Activated CD8-positive, alpha-beta T cell treated with anti-CD3 and anti-CD28 coated beads for 36 hours (primary cell): ENCODE results near the gene ATIC. TPM values are rescaled to one million over a fixed set of nuclear protein-coding genes. Genes with fewer than 3 reads are reported as not detected.

Experiments used
- ATAC-seq: fragments of 200-7000 bp; cut with Tn5 transposase; one replicate; pipeline ENCODE4 v1.10.0; 2021; ENCODE audit warnings: mild to moderate bottlenecking, moderate library complexity
- CTCF ChIA-PET: fragments of 350-600 bp; sonication (Branson Sonifier 250); formaldehyde crosslinking; loops from one replicate; lab custom pipeline; 2021; ENCODE audit warnings: antibody characterized with exemption; lab: Charles Lee
- POLR2A ChIA-PET: fragments of 350-600 bp; sonication (Branson Sonifier 250); formaldehyde crosslinking; loops from one replicate; lab custom pipeline; 2021; ENCODE audit warnings: antibody characterized with exemption; lab: Charles Lee
- DNase-seq: peaks from one replicate; pipeline ENCODE4 v3.0.0-alpha.2; 2020
- H3K27ac Mint-ChIP-seq: one replicate; pipeline ENCODE4 v1.8.0; 2021; ENCODE audit warnings: mild to moderate bottlenecking, mixed read lengths
- H3K27me3 Mint-ChIP-seq: one replicate; pipeline ENCODE4 v1.8.0; 2021; ENCODE audit warnings: mixed read lengths
- H3K36me3 Mint-ChIP-seq: one replicate; pipeline ENCODE4 v1.8.0; 2021; ENCODE audit warnings: low read depth, mixed read lengths
- H3K4me1 Mint-ChIP-seq: one replicate; pipeline ENCODE4 v1.8.0; 2021; ENCODE audit warnings: low read depth, mixed read lengths
- H3K4me3 Mint-ChIP-seq: one replicate; pipeline ENCODE4 v1.8.0; 2021; ENCODE audit warnings: mild to moderate bottlenecking, moderate library complexity, mixed read lengths
- H3K9me3 Mint-ChIP-seq: one replicate; pipeline ENCODE4 v1.8.0; 2021; ENCODE audit warnings: mixed read lengths
- intact Hi-C: fragments of 100-400 bp; cut with micrococcal nuclease; formaldehyde crosslinking; loops from one replicate; pipeline ENCODE4 v1.10.0; 2022
- total RNA-seq, 2 experiments: library from RNA; stranded (reverse); gene quantifications; one replicate each; pipeline ENCODE4 v1.2.3, GENCODE V29; 2021
- TF ChIP-seq, protein P1 (sequence below): fragments of 200-600 bp; IDR thresholded peaks from one replicate; pipeline ENCODE4 v1.8.0; 2022; ENCODE audit warnings: antibody characterized with exemption, mild to moderate bottlenecking

Gene ATIC
- total RNA-seq, 2 experiments from 2014 or later, result 309 to 319 TPM

- peaks cover 21% of the 10 kb centered on the region for H3K36me3 Mint-ChIP-seq
- no peaks in the 10 kb centered on the region for H3K4me1 Mint-ChIP-seq
- CTCF ChIA-PET, result interaction anchor here (1.5 kb wide), 1 partner anchor 558 kb away, joined by 5 read pairs; no protein-coding TSS in a partner anchor
- POLR2A ChIA-PET, result no interaction called here
- ATAC-seq, result no peak
- H3K27me3 Mint-ChIP-seq, result no peaks in the 10 kb centered on the region
- no peak overlapping the region for H3K27ac Mint-ChIP-seq
- no peaks in the 10 kb centered on the region for H3K9me3 Mint-ChIP-seq
- DNase-seq, result no peak
- H3K4me3 Mint-ChIP-seq, result no peak overlapping the region
- TF ChIP-seq, protein P1, sequence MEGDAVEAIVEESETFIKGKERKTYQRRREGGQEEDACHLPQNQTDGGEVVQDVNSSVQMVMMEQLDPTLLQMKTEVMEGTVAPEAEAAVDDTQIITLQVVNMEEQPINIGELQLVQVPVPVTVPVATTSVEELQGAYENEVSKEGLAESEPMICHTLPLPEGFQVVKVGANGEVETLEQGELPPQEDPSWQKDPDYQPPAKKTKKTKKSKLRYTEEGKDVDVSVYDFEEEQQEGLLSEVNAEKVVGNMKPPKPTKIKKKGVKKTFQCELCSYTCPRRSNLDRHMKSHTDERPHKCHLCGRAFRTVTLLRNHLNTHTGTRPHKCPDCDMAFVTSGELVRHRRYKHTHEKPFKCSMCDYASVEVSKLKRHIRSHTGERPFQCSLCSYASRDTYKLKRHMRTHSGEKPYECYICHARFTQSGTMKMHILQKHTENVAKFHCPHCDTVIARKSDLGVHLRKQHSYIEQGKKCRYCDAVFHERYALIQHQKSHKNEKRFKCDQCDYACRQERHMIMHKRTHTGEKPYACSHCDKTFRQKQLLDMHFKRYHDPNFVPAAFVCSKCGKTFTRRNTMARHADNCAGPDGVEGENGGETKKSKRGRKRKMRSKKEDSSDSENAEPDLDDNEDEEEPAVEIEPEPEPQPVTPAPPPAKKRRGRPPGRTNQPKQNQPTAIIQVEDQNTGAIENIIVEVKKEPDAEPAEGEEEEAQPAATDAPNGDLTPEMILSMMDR, result no peak
- intact Hi-C loops, result no loop called here
Measured at GRCh38 chr2:215372968-215373649, 61.2 kb downstream of the ATIC start.

GRCh38 chr2:215374002-215374401, 62.1 kb downstream of the ATIC start:
- H3K27ac Mint-ChIP-seq, result no peak overlapping the region
- H3K9me3 Mint-ChIP-seq, result no peaks in the 10 kb centered on the region
- intact Hi-C loops, result no loop called here
- ChIA-PET POLR2A (no interaction called here), CTCF (no interaction called here)
- no peak overlapping the region for H3K4me3 Mint-ChIP-seq
- H3K4me1 Mint-ChIP-seq, result no peaks in the 10 kb centered on the region
- no peak for ATAC-seq
- H3K27me3 Mint-ChIP-seq, result no peaks in the 10 kb centered on the region
- TF ChIP-seq, protein P1, result no peak
- H3K36me3 Mint-ChIP-seq, result peaks cover 21% of the 10 kb centered on the region
- DNase-seq, result no peak

GRCh38 chr2:215374642-215375466, 63.0 kb downstream of the ATIC start:
- Mint-ChIP-seq H3K27ac (no peak overlapping the region), H3K27me3 (no peaks in the 10 kb centered on the region), H3K4me3 (no peak overlapping the region), H3K36me3 (peaks cover 21% of the 10 kb centered on the region), H3K9me3 (no peaks in the 10 kb centered on the region), H3K4me1 (no peaks in the 10 kb centered on the region)
- POLR2A ChIA-PET, result no interaction called here
- DNase-seq (no peak), ATAC-seq (no peak)
- CTCF ChIA-PET, result no interaction called here
- intact Hi-C loops, result no loop called here
- TF ChIP-seq, protein P1, result no peak

DNA sequence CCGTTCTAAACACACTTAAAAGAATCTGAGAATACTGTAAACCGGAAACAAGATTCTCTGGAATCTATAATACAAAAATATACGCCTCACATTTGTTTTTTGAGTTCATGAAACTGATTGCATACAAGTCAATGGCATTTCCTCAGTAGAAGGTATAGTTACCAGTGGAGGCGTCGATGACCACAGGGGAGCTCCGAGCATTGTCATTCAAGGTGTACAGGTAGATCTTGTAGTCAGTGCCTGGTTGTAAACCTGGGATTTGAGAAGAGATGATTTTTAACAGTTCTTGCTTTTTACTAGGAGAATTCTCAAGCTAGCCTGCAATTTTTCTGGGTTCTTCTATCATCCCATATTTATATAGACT, 63.6 kb downstream of the ATIC start:
- TF ChIP-seq, protein P1, result no peak
- POLR2A ChIA-PET, result no interaction called here
- no peak for DNase-seq
- Mint-ChIP-seq H3K9me3 (no peaks in the 10 kb centered on the region), H3K4me1 (no peaks in the 10 kb centered on the region), H3K27me3 (no peaks in the 10 kb centered on the region), H3K36me3 (peaks cover 21% of the 10 kb centered on the region), H3K4me3 (no peak overlapping the region), H3K27ac (no peak overlapping the region)
- ATAC-seq, result no peak
- CTCF ChIA-PET, result no interaction called here
- intact Hi-C loops, result no loop called here
